ENCODE measurements around the gene PLEKHD1.

PLEKHD1 gene

DNA sequence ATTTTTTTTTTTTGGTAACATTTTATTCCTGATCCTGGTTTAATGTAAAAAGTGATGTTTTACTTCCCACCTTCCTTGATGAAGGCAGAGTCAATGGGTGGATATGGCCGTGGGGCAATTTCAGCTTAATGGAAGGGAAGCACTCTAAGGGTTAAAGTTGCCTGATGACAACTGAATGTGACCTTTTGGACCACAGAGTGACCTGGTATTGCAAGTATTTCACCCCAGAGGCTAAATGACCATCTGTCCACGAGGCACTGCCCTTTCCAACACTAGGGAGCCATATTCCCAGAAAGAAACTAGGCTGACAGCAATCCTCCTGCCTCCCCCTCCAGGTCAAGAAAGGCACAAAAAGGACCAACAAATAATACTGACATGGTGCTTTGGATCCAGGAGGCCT, 85.3 kb downstream of the PLEKHD1 start:
- no peaks in the 10 kb centered on the region for H3K9me2 ChIP-seq (replicated peaks; ENCODE audit: control insufficient read depth, low read length)
- H3K79me2 ChIP-seq (ENCODE audit: control insufficient read depth, low read length): no peaks in the 10 kb centered on the region
- peaks cover 35% of the 10 kb centered on the region for H3K27me3 ChIP-seq (ENCODE audit: control insufficient read depth, low read length)
- no peak overlapping the region for H3K4me2 ChIP-seq (ENCODE audit: low read length)
- H3K9me3 ChIP-seq (ENCODE audit: control insufficient read depth, insufficient read depth, low read length): no peaks in the 10 kb centered on the region
- no peak overlapping the region for H3K4me3 ChIP-seq (ENCODE audit: low read length)
- H3F3A ChIP-seq (ENCODE audit: control insufficient read depth, insufficient read depth): no peaks in the 10 kb centered on the region
- H3K27ac ChIP-seq (ENCODE audit: low read depth, low read length): no peak overlapping the region
- H3K4me1 ChIP-seq (ENCODE audit: control insufficient read depth, low read length): peaks cover 4% of the 10 kb centered on the region; the same call in 1 of the 2 replicates
- H3K36me3 ChIP-seq (ENCODE audit: control insufficient read depth, low read length): no peaks in the 10 kb centered on the region
- no peaks in the 10 kb centered on the region for H4K20me1 ChIP-seq (ENCODE audit: control insufficient read depth, insufficient read depth, low read depth, low read length)
- TF ChIP-seq, protein P1, sequence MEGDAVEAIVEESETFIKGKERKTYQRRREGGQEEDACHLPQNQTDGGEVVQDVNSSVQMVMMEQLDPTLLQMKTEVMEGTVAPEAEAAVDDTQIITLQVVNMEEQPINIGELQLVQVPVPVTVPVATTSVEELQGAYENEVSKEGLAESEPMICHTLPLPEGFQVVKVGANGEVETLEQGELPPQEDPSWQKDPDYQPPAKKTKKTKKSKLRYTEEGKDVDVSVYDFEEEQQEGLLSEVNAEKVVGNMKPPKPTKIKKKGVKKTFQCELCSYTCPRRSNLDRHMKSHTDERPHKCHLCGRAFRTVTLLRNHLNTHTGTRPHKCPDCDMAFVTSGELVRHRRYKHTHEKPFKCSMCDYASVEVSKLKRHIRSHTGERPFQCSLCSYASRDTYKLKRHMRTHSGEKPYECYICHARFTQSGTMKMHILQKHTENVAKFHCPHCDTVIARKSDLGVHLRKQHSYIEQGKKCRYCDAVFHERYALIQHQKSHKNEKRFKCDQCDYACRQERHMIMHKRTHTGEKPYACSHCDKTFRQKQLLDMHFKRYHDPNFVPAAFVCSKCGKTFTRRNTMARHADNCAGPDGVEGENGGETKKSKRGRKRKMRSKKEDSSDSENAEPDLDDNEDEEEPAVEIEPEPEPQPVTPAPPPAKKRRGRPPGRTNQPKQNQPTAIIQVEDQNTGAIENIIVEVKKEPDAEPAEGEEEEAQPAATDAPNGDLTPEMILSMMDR (IDR thresholded peaks at IDR 0.05; ENCODE audit: low read depth, low read length, poor library complexity, severe bottlenecking): no peak
- TF ChIP-seq EZH2phosphoT487 (IDR thresholded peaks at IDR 0.05; ENCODE audit: borderline replicate concordance, low read length): no peak

DNA sequence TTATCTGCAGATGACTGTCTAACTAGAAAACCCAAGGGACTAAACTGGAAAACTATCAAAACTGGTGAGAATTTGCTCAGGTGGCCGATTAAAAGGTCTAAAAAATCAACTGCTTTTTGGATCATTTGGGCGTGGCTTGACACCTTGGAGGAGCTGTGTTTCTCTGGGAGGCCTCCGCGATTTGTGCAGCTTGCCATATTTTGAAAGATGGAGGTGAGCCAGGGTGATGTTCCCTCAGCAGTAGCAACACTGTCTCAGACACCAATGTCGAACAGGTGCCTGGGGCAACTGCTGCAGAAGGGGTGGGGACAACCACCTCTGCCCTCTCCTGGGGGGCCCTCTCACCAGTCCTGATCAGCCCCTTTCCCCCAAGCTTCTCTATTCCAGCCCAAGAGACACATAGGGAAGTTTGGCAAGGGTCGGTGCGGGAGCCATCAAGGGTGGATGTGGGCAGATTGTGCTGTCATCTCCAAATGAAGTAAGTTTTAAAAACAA, 86.4 kb downstream of the PLEKHD1 start:
- no peaks in the 10 kb centered on the region for H4K20me1 ChIP-seq (ENCODE audit: control insufficient read depth, insufficient read depth, low read depth, low read length)
- no peaks in the 10 kb centered on the region for H3F3A ChIP-seq (ENCODE audit: control insufficient read depth, insufficient read depth)
- peaks cover 38% of the 10 kb centered on the region for H3K27me3 ChIP-seq (ENCODE audit: control insufficient read depth, low read length)
- H3K9me2 ChIP-seq (replicated peaks; ENCODE audit: control insufficient read depth, low read length): no peaks in the 10 kb centered on the region
- H3K4me3 ChIP-seq (ENCODE audit: low read length): no peak overlapping the region
- H3K9me3 ChIP-seq (ENCODE audit: control insufficient read depth, insufficient read depth, low read length): no peaks in the 10 kb centered on the region
- no peak for TF ChIP-seq EZH2phosphoT487 (IDR thresholded peaks at IDR 0.05; ENCODE audit: borderline replicate concordance, low read length)
- no peak overlapping the region for H3K27ac ChIP-seq (ENCODE audit: low read depth, low read length)
- no peaks in the 10 kb centered on the region for H3K79me2 ChIP-seq (ENCODE audit: control insufficient read depth, low read length)
- peaks cover 4% of the 10 kb centered on the region; the same call in 1 of the 2 replicates for H3K4me1 ChIP-seq (ENCODE audit: control insufficient read depth, low read length)
- H3K4me2 ChIP-seq (ENCODE audit: low read length): no peak overlapping the region
- H3K36me3 ChIP-seq (ENCODE audit: control insufficient read depth, low read length): no peaks in the 10 kb centered on the region

DNA sequence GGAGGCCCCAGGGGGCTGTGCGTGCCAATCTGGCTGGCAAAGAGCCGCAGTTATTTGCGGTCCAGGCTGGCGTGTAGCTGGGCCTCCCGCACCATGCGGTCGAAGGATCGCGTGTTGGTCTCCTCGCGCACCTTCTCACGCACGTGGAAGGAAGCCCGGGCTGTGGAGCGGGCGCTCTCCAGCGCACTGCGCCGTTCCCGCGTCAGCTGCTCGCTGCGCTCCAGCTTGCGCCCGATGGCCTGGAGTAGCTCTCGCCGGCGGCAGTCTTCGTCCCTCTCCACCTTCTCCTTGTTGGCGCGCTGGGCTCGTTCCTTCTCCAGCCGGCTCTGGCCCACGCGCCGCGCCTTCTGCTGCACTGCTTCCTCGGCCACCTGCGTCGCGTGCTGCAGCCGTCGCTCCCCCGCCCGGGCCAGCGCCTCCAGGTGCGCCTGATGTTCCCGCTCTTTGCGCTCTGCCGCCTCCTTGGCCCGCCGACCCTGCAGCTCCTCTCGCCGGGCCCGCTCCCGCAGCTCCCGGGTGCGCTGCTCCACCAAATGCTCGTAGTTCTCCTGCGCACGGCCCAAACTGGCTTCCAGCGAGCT, 87.0 kb downstream of the PLEKHD1 start:
- Histone ChIP-seq H3K27ac (ENCODE audit: low read depth, low read length) (no peak overlapping the region), H3K36me3 (ENCODE audit: control insufficient read depth, low read length) (no peaks in the 10 kb centered on the region), H3K4me2 (ENCODE audit: low read length) (no peak overlapping the region), H3K9me2 (replicated peaks; ENCODE audit: control insufficient read depth, low read length) (no peaks in the 10 kb centered on the region), H3K79me2 (ENCODE audit: control insufficient read depth, low read length) (no peaks in the 10 kb centered on the region), H3K27me3 (ENCODE audit: control insufficient read depth, low read length) (peaks cover 37% of the 10 kb centered on the region), H4K20me1 (ENCODE audit: control insufficient read depth, insufficient read depth, low read depth, low read length) (no peaks in the 10 kb centered on the region), H3F3A (ENCODE audit: control insufficient read depth, insufficient read depth) (no peaks in the 10 kb centered on the region), H3K9me3 (ENCODE audit: control insufficient read depth, insufficient read depth, low read length) (no peaks in the 10 kb centered on the region), H3K4me3 (ENCODE audit: low read length) (no peak overlapping the region), H3K4me1 (ENCODE audit: control insufficient read depth, low read length) (peaks cover 4% of the 10 kb centered on the region; the same call in 1 of the 2 replicates)
- TF ChIP-seq, protein P1 (IDR thresholded peaks at IDR 0.05; ENCODE audit: low read depth, low read length, poor library complexity, severe bottlenecking): no peak
- no peak for TF ChIP-seq EZH2phosphoT487 (IDR thresholded peaks at IDR 0.05; ENCODE audit: borderline replicate concordance, low read length)

DNA sequence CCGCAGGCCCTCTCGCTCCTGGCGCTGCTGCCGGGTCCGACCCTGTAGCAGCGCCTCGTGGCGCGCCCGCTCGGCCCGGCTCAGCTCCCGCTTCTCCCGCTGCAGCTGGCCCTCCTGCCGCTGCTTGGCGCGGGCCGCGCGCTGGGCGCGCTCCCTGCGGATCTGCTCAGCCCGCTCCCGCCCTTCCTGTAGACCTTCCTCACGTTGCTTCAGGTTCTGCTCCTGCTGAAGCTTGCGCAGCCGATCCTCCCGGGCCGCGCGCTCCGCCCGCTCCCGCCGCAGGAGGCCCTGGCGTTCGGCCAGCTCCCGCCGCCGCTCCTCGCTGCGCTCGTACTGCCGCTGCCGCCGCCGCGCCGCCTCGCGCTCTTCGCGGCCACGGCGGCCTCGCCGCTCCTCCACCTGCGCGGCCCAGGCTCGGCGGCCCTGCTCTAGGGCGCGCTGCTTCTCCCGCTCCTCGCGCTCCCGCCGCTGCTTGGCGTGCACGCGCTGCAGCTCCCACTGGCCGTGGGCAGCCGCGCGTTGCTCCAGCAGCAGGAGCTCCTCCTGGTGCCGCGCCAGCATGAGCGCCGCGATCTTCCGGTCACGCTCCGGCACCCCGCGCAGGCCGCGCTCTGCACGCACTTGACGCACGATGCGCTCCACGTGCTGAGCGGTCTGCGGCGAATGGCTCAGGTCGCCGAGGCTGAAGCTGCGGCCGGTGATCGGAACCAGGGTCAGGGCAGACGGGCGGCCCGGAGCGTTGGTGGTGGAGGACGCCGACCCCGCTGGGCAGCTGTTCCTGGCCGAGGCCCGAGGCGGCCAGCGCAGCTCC, 87.7 kb downstream of the PLEKHD1 start:
- no peaks in the 10 kb centered on the region for H4K20me1 ChIP-seq (ENCODE audit: control insufficient read depth, insufficient read depth, low read depth, low read length)
- no peak overlapping the region for H3K27ac ChIP-seq (ENCODE audit: low read depth, low read length)
- TF ChIP-seq EZH2phosphoT487 (IDR thresholded peaks at IDR 0.05; ENCODE audit: borderline replicate concordance, low read length): no peak
- TF ChIP-seq, protein P1 (IDR thresholded peaks at IDR 0.05; ENCODE audit: low read depth, low read length, poor library complexity, severe bottlenecking): no peak
- no peaks in the 10 kb centered on the region for H3K9me2 ChIP-seq (replicated peaks; ENCODE audit: control insufficient read depth, low read length)
- H3K4me1 ChIP-seq (ENCODE audit: control insufficient read depth, low read length): peaks cover 4% of the 10 kb centered on the region; the same call in 1 of the 2 replicates
- no peaks in the 10 kb centered on the region for H3K79me2 ChIP-seq (ENCODE audit: control insufficient read depth, low read length)
- peaks cover 31% of the 10 kb centered on the region for H3K27me3 ChIP-seq (ENCODE audit: control insufficient read depth, low read length)
- H3K4me2 ChIP-seq (ENCODE audit: low read length): no peak overlapping the region
- H3K9me3 ChIP-seq (ENCODE audit: control insufficient read depth, insufficient read depth, low read length): no peaks in the 10 kb centered on the region
- no peaks in the 10 kb centered on the region for H3K36me3 ChIP-seq (ENCODE audit: control insufficient read depth, low read length)
- H3F3A ChIP-seq (ENCODE audit: control insufficient read depth, insufficient read depth): no peaks in the 10 kb centered on the region
- H3K4me3 ChIP-seq (ENCODE audit: low read length): no peak overlapping the region
